Activated CD4-positive, CD25-positive, alpha-beta regulatory T cell treated with anti-CD3 and anti-CD28 coated beads, Interleukin-2, amount 50 U/mL, for 16 hours (primary cell): ENCODE data around the gene ARHGEF2.
A peak's percentile ranks its signal among the peaks of the same experiment; 100 is the strongest.

Experiments
- DNase-seq: peaks from one replicate; pipeline ENCODE4 v3.0.0-alpha.2; 2020; ENCODE audit warnings: low read depth, low spot score

The ARHGEF2 gene

GRCh38 chr1:155978325-155978972, at the start of gene ARHGEF2:
TSS of gene ARHGEF2 (minus strand) at chr1:155978547. CDS start at chr1:155978427, 120 bp downstream.
- DNase-seq, result peak; percentile 44

- DNase-seq, result no peak
Measured at GRCh38 chr1:156026588-156026987, 48.2 kb upstream of the ARHGEF2 start.

- DNase-seq, result no peak
Measured at GRCh38 chr1:156025876-156026275, 47.5 kb upstream of the ARHGEF2 start.

DNA sequence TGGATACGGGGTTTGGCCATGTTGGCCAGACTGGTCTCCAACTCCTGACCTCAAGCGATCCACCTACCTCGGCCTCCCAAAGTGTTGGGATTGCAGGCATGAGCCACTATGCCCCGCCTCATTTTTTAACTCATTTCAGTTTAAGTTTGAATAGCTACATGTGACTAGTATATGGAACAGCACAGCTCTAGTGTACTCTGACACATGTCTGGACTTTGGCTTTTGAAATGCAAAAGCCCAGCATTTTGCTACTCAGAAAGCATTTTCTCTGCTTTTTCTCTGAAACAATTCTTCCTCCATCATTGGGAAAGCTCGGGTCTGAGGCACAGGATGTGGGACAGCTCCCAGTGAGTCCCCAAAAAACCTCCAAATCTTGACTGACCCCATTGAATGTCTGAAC, 46.5 kb upstream of the ARHGEF2 start:
- no peak for DNase-seq

DNA sequence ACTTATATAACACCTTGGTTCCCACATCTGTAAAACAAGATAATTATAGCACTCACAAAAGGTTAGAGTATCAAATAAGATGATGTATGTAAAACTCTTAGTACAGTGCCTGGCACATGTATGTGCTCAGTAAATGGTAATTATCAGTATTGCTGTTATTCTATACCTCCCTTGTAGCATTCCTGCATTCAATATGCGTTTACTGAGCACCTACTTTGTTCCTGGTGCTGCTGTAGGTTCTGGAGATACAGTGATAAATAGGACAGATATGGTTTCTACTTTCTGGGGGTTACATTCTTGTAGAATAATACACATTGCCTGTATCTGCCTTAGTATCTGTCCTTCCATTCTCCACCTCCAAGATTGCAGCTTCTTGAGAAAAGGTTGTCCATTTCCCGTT, 43.6 kb upstream of the ARHGEF2 start:
- no peak for DNase-seq

DNA sequence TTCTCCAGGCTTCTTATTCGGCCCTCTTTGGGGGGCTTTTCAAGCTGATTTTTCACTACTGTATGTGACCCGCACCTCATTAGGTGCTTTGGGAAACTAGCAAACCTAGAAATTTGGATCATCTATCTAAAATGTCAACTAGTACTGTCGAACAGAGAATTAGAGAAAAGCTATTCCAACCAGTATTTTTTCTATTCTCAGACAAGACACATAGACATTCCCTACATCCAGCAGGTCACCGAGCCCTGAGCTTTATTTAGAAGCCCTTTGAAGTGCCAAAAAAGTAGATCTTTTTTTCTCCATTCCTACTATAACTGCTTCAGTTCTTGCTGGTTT, 42.7 kb upstream of the ARHGEF2 start:
- DNase-seq, result no peak

GRCh38 chr1:156020293-156021092, 42.1 kb upstream of the ARHGEF2 start, which contains the start of gene SSR2:
TSS of gene SSR2 (minus strand) at chr1:156020951. CDS start at chr1:156020167, 784 bp downstream.
- peak; percentile 79 for DNase-seq

DNA sequence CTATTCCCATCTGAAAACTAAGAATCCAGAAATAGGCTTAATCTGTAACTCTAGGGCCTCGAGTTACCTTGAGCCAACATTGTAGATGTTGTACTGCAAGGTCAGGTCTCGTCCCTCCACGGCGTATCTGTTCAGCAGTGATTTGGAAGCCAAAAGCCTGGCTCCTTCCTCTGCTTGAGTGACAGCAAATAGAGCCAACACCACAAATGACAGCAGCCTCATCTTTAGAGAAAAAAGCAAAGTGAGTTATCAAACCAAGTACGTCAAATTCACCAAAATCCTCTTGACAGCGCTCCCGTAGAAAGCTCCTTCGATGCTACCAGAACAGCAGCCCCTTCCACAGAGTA, 41.6 kb upstream of the ARHGEF2 start:
- no peak for DNase-seq

- DNase-seq, result no peak
Measured at GRCh38 chr1:156014829-156015228, 36.5 kb upstream of the ARHGEF2 start.

DNA sequence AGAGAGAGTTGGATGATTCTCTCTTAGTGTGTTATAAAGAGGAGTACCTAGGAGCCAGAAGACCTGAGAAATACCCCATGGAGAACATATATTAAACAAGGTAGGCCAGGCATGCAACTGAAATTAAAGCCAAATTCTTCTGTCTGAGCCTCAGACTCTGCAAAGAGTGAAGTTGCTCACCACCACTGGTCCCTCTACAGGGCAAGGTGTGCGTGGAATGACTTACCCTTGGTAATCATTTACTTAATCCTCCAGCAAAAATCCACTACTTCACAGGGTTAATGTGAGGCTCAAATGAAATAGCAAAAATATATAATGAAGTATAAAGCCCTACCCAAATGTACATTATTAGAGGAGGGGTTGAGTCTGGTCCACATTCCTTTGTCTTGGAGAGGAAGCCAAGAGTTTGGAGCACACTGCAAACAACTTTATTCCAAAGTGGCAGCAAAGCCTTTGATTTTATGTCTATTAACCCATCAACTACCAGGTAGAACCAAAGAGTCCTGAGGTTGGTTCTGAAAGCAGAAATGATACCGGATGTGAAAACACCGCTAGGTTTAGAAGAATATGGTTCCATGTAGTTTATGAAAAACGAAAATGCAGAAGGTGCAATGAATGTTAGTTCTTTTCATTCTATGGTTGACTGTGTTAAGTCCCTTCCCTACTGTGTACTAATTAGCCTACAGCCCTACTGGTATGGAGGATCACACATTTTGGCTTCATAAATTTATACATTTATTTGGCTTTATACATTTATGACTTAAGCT, 33.9 kb upstream of the ARHGEF2 start:
- no peak for DNase-seq

DNA sequence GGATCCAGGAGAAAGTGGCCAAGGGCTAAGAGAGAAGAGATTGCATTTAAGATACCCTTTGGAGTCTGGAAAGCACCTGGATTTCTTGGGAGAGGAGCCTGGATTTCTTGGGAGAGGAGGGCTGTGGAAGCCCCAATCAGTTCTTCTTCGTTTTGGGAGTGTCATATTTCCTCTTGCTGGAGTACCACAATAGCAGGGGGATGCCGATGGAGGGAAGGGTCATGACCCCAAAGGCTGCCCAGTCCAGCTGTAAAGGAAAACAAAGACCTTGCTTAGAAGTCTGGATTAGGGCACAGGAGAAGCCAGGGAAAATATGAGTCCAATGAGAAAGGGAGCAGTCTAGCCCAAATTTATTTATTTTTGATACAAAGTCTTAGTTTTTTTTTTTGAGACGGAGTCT, 31.1 kb upstream of the ARHGEF2 start:
- DNase-seq, result no peak

DNA sequence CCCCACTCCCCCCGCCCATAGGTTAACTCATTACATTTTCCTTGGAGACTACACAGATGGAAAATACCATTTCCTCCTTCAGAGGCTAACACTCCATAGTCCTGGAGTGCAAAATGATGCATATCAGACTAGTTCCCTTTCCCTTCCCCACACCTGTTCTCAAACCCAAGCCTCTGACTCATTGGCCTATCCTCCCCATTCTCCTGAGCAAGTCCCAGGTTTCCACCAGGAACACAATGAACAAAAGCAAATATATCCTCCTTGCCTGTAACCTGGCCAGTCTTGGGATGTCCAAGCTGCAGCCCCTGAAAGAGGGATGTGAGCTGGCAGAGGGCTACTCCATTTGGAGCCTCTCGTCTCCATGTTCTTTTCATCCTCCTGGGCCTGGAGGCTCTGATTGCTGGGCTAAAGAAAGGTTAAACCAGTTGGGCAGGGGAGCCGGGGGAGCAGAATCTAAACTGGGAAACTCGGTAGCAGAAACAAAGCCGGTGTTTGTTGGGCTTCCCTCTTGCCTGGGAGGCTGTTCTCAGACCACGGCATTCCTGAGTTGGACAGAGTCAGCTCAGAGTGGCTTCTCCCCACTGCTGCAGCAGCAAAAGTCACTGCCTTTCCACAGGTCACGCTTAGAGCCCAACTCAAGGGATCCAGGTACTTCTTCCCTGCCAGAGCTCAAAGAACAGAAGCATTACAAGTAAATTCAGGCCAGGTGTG, 28.5 kb upstream of the ARHGEF2 start:
- DNase-seq, result no peak

GRCh38 chr1:156004843-156005584, 26.7 kb upstream of the ARHGEF2 start:
- DNase-seq, result no peak

DNA sequence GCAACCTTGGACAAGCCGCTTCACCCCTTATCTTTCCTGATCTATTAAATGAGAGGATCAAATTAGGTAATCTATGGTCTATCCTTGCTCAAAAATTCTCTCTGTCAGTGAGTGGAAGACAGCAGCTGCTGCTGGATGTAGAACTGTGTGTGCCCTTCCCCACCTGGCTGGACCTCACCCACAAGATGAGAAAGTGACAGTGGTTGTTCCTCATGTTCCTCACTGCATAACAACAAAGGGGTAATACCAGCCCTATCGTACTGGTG, 25.5 kb upstream of the ARHGEF2 start:
- no peak for DNase-seq

- no peak for DNase-seq
Measured at GRCh38 chr1:156002188-156002911, 24.0 kb upstream of the ARHGEF2 start.

DNA sequence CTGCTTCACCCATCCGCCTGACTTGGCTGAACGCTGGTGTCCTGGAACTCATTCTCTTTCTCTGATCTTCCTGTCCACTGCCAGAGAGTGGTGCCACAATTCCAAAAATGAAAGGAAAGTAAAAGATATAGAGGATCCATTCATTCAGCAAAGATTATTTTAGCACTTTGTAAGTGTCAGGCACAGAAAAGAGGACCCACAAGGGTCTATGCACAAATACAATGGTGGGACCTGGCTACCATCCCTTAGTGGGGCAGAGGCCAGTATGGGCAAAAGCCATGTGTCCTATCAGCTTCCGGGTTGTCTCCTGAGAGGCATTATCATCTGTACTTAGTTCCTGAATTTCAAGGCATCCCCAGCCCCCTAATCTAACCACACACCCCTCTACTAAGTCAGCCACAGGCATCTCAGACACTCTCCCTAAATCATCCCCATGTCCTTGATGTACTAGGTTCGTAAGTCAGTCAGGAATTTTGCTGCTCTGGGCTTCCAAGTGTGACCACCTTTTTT, 23.4 kb upstream of the ARHGEF2 start:
- no peak for DNase-seq

GRCh38 chr1:156001021-156001661, 22.8 kb upstream of the ARHGEF2 start:
- DNase-seq, result no peak

GRCh38 chr1:155999964-156000363, 21.6 kb upstream of the ARHGEF2 start:
- no peak for DNase-seq

DNA sequence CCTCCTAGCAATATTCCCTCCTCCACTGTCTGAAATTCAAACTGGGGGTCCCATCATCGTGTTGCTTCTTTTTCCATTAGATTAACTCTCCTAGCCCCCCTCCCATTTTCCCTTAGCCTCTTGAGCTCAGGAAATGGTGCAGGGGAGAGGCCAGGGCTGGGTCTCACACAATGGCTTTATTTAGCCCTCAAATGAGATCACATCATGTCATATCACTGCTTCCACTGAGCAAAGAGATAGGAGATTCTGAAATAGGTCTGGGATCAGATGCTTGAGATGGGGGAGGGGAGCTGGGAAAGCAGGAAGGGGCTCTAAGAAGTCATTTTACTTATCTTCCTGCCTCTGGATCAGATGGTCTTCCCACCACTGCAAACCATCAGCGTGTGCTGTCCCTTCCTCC, 17.8 kb upstream of the ARHGEF2 start:
- no peak for DNase-seq

GRCh38 chr1:155993595-155993994, 15.2 kb upstream of the ARHGEF2 start:
- no peak for DNase-seq
